ENCODE results near the gene WAC. TPM values are rescaled to one million over a fixed set of nuclear protein-coding genes. Genes with fewer than 3 reads are reported as not detected.

The WAC gene
- total and polyA plus RNA-seq, 7 donors, result 33.9 to 79.9 (median 64.2) TPM

GRCh38 chr10:28627102-28627501 is 94.2 kb downstream of the WAC start:
- intact Hi-C loops (cut with DNase I), result no loop called here
- ATAC-seq, result no peak
- WGBS, 3 donors, result 47 to 50% (median 47%) methylated on average over 3 of the region's 3 CpGs

DNA sequence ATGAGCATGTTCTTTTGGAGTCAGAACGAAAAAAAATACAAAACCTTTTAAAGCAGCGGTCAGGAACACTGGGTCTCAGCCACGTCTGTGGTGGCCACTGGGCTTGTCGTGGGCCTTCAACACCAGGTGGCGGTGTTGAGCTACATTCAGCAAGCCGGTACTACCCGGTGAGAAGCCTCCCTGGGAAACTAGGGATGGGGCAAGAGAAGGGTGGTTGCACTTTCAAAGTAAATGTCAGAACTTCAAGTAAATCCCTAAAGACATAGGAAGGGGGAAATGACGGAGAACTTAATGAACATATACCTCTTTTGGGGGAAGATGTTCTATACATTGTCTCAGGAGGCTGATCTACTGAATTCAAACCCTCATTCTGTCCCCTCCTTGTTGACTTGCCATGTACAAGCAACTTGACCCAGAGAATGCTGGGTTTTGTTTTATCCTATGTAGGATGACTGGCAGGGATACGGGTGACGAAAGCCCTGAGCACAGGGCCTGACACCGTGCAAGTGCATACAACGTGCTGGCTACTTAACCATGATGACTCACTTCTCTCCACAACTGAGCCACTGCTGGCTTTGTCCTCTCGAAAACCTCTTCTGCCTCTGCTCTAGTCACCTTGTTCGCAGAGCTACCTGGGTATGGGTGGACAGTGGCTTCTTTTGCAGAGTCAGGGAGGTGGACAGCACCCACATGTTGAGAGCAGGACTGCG is 95.4 kb downstream of the WAC start:
- WGBS, 3 donors, result 29 to 35% (median 33%) methylated on average over 15 of the region's 15 CpGs
- DNase-seq (peak; percentile 81 to 85), ATAC-seq (peak; percentile 86 to 92 (median 88))
- no peaks in the 10 kb centered on the region for H3K36me3 ChIP-seq (ENCODE audit: insufficient read depth in 1 of 2, low read depth in 1 of 2)
- no peak overlapping the region for H3K4me3 ChIP-seq
- H3K4me1 ChIP-seq, result no peaks in the 10 kb centered on the region
- H3K27me3 ChIP-seq (ENCODE audit: insufficient read depth in 3 of 3, low read length in 2 of 3), result no peaks in the 10 kb centered on the region
- intact Hi-C loops (cut with DNase I), result loop anchor here in 1 of 2 donors (2.0 kb wide), 1 partner anchor 674 kb away; no protein-coding TSS in a partner anchor
- no peak overlapping the region for H3K27ac ChIP-seq
- TF ChIP-seq, protein P1, sequence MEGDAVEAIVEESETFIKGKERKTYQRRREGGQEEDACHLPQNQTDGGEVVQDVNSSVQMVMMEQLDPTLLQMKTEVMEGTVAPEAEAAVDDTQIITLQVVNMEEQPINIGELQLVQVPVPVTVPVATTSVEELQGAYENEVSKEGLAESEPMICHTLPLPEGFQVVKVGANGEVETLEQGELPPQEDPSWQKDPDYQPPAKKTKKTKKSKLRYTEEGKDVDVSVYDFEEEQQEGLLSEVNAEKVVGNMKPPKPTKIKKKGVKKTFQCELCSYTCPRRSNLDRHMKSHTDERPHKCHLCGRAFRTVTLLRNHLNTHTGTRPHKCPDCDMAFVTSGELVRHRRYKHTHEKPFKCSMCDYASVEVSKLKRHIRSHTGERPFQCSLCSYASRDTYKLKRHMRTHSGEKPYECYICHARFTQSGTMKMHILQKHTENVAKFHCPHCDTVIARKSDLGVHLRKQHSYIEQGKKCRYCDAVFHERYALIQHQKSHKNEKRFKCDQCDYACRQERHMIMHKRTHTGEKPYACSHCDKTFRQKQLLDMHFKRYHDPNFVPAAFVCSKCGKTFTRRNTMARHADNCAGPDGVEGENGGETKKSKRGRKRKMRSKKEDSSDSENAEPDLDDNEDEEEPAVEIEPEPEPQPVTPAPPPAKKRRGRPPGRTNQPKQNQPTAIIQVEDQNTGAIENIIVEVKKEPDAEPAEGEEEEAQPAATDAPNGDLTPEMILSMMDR (IDR thresholded peaks at IDR 0.05), result peak; percentile 90
- no peaks in the 10 kb centered on the region for H3K9me3 ChIP-seq

More at GRCh38 chr10:28627102-28627501, 94.2 kb downstream of the WAC start:
- no peak for DNase-seq
- Histone ChIP-seq H3K4me3 (no peak overlapping the region), H3K27ac (no peak overlapping the region), H3K27me3 (ENCODE audit: insufficient read depth in 3 of 3, low read length in 2 of 3) (no peaks in the 10 kb centered on the region), H3K4me1 (no peaks in the 10 kb centered on the region), H3K36me3 (ENCODE audit: insufficient read depth in 1 of 2, low read depth in 1 of 2) (peaks cover 0 to under 1% of the 10 kb centered on the region in 2 donors), H3K9me3 (no peaks in the 10 kb centered on the region)
- TF ChIP-seq, protein P1 (IDR thresholded peaks at IDR 0.05), result no peak

DNA sequence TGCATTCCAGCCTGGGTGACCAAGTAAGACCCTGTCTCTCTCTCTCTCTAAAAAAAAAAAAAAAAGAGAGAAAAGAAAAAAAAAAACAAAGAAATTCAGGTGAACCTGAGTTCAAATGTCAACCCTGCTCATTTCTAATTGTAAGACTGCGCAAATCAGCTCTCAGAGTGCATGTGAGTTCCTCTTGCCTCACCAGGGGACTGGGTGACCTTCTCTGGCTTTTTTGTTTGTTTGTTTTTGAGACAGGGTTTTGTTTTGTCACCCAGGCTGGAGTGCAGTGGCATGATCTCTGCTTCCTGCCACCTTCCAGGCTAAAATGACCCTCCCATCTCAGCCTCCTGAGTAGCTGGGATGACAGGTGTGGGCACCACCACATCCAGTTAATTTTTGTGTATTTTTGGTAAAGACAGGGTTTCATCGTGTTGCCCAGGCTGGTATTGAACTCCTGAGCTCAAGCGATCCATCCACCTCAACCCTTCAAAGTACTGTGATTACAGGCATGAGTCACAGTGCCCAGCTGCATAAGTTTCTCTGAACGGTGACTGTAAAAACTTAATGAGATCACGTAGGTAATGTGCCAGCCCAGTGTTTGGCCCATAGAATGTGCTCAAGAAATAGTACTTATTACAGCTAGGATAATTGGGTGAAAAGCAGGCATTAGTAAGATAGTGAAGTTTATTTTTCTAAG is 99.1 kb downstream of the WAC start:
- ATAC-seq, result no peak
- no peak overlapping the region for H3K27ac ChIP-seq
- no peaks in the 10 kb centered on the region for H3K36me3 ChIP-seq (ENCODE audit: insufficient read depth in 1 of 2, low read depth in 1 of 2)
- H3K27me3 ChIP-seq (ENCODE audit: insufficient read depth in 3 of 3, low read length in 2 of 3), result no peaks in the 10 kb centered on the region
- 69 to 81% (median 75%) methylated on average over 5 of the region's 5 CpGs for WGBS, 3 donors
- H3K4me3 ChIP-seq, result no peak overlapping the region
- intact Hi-C loops (cut with DNase I), result no loop called here
- no peaks in the 10 kb centered on the region for H3K4me1 ChIP-seq
- TF ChIP-seq, protein P1 (IDR thresholded peaks at IDR 0.05), result no peak
- DNase-seq, result no peak
- H3K9me3 ChIP-seq, result no peaks in the 10 kb centered on the region

DNA sequence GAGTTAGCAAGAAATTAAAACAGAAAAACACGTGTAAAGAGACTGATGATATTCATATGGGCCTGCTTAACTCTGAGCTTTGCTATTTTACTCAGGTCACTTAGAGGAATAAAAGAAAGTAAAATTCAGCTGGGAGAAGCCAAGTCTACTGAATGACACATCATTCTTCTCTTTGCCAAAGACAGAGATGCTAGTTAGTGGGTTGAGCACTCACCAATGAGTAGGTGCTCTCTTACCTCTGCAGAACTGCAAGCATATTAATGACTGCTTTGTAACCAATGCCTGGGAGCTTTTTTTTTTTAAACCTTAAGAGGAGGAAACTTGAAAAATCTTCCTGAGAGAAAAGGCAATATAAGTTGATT is 99.6 kb downstream of the WAC start:
- ATAC-seq, result no peak
- intact Hi-C loops (cut with DNase I), result no loop called here

More for the DNA sequence above, 99.6 kb downstream of the WAC start:
- Histone ChIP-seq H3K4me3 (no peak overlapping the region), H3K36me3 (ENCODE audit: insufficient read depth in 1 of 2, low read depth in 1 of 2) (no peaks in the 10 kb centered on the region), H3K4me1 (no peaks in the 10 kb centered on the region), H3K27ac (no peak overlapping the region), H3K9me3 (no peaks in the 10 kb centered on the region), H3K27me3 (ENCODE audit: insufficient read depth in 3 of 3, low read length in 2 of 3) (no peaks in the 10 kb centered on the region)
- DNase-seq, result no peak
- WGBS, 3 donors, result 74 to 82% (median 82%) methylated on average over 1 of the region's 1 CpG
- TF ChIP-seq, protein P1 (IDR thresholded peaks at IDR 0.05), result no peak
